K562 (cell line): ENCODE data around the gene ADI1. TPM values are rescaled to one million over a fixed set of nuclear protein-coding genes. Genes with fewer than 3 reads are reported as not detected.

Source experiments
- ATF7 ChIP-seq: fragments of 450-650 bp; IDR thresholded peaks from 2 replicates; pipeline ENCODE4 v1.7.1; 2014; ENCODE audit warnings: mild to moderate bottlenecking, moderate library complexity
- DPF2 ChIP-seq: fragments of 450-650 bp; IDR thresholded peaks from 2 replicates; pipeline ENCODE4 v1.6.1; 2016
- NUFIP1 ChIP-seq: fragments of 450-650 bp; IDR thresholded peaks from 2 replicates; pipeline ENCODE4 v1.6.1; 2018; ENCODE audit not compliant: partially characterized antibody
- PHF8 ChIP-seq: fragments of 200-600 bp; sonication (generic); IDR thresholded peaks from 2 replicates; pipeline ENCODE4 v1.6.1; 2012; ENCODE audit warnings: mixed run types, mild to moderate bottlenecking, inconsistent platforms, low read length, moderate library complexity, borderline replicate concordance
- SIN3B ChIP-seq: fragments of 450-650 bp; IDR thresholded peaks from 2 replicates; pipeline ENCODE4 v1.6.1; 2017; ENCODE audit warnings: low read depth, mild to moderate bottlenecking, moderate library complexity
- SLC30A9 ChIP-seq: fragments of 250-450 bp; sonication (Bioruptor Pico); IDR thresholded peaks from 2 replicates; pipeline ENCODE4 v1.8.0; 2022; ENCODE audit warnings: mild to moderate bottlenecking, moderate library complexity
- TAF1 ChIP-seq: IDR thresholded peaks from 2 replicates; pipeline ENCODE4 v1.6.1; 2011; ENCODE audit warnings: mild to moderate bottlenecking, low read length, moderate library complexity; ENCODE audit not compliant: insufficient read depth, control insufficient read depth, severe bottlenecking; ENCODE audit errors: extremely low read depth
- ZNF586 ChIP-seq: fragments of 450-650 bp; formaldehyde crosslinking; conservative IDR thresholded peaks from 2 replicates; pipeline ENCODE4 v1.4.0; 2020; ENCODE audit warnings: mild to moderate bottlenecking, moderate library complexity
- ZNF77 ChIP-seq: fragments of 250-450 bp; sonication (Bioruptor Pico); IDR thresholded peaks from 2 replicates; pipeline ENCODE4 v1.5.0; 2020
- ZZZ3 ChIP-seq: fragments of 450-650 bp; IDR thresholded peaks from 2 replicates; pipeline ENCODE4 v1.6.1; 2016; ENCODE audit warnings: antibody characterized with exemption, mild to moderate bottlenecking, moderate library complexity
- polyA plus RNA-seq, 8 experiments: library from polyadenylated mRNA; depleted of rRNA in 4 of 8; stranded (reverse) in 5 of 8; unstranded in 3 of 8; fragments of >200 nt; fragmentation: Nextera tagmentation in 2 of 8; fragmentation: Illumina TruSeq in 1 of 8; extraction: Ambion mirVana in 2 of 8; extraction: Trizol in 1 of 8; gene quantifications; 2 replicates each; pipeline versions ENCODE4 v1.2.1 to v1.2.3, GENCODE V29; 2011 to 2014; ENCODE audit warnings: inconsistent platforms in 1 of 8, missing spikeins in 1 of 8
- total RNA-seq, 7 experiments: library from RNA; depleted of rRNA in 6 of 7; stranded (reverse); fragments of >200 nt in 6 of 7; fragmentation: Illumina TruSeq in 2 of 7; extraction: Trizol in 2 of 7; gene quantifications; 2 replicates each; pipeline versions ENCODE4 v1.2.1 to v1.2.3, GENCODE V29; 2011 to 2021; ENCODE audit warnings: low replicate concordance in 1 of 7
- TF ChIP-seq, protein P1 (sequence below): fragments of 450-650 bp; formaldehyde crosslinking; IDR thresholded peaks from 2 replicates; pipeline ENCODE4 v1.4.0; 2020; ENCODE audit warnings: mild to moderate bottlenecking, mixed read lengths
- TF ChIP-seq, protein P2 (sequence below): fragments of 450-650 bp; formaldehyde crosslinking; IDR thresholded peaks from 2 replicates; pipeline ENCODE4 v1.4.0; 2020; ENCODE audit warnings: mild to moderate bottlenecking, moderate library complexity
- TF ChIP-seq, protein P3 (sequence below): fragments of 450-650 bp; IDR thresholded peaks from 2 replicates; pipeline ENCODE4 v1.6.1; 2016
- TF ChIP-seq, protein P4 (sequence below): sonication (generic); formaldehyde crosslinking; IDR thresholded peaks from 2 replicates; pipeline ENCODE4 v1.8.0; 2023; ENCODE audit warnings: mild to moderate bottlenecking, missing genetic modification reagents

Gene ADI1
- total and polyA plus RNA-seq, 9 of the 15 experiments (the other 6 are each of a cell fraction or from before 2014, with no cell fraction given), result 6.1 to 51.0 (median 27.1) TPM

DNA sequence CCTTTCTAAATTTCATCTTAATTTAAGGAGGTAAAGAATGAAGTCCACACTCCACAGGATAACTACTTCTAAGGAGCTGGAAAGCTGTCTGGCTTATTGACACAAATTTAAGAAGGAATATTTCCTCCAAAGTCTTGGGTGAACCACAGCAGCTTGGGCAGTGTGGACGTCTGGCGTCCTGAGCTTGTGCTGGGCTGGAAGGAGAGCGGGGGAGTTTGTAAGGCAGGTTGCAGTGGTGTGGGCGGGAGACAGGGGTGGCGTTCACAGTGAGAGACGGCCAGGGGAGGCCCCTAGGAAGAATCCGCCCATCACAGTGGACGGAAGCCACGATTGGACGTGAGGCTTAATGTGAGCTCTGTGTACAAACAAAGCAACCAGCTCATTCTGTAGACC lies 25.7 kb downstream of the ADI1 start (continued):
- TF ChIP-seq DPF2 (peak; percentile 43), ATF7 (peak; percentile 16; the same call in 1 of the 2 replicates), ZZZ3 (no peak), TAF1 (peak; percentile 20), NUFIP1 (no peak), SIN3B (no peak), ZNF77 (no peak), ZNF586 (CRISPR knock-in tag) (no peak), SLC30A9 (CRISPR knock-in tag) (no peak), PHF8 (peak; percentile 25; the same call in 1 of the 2 replicates)
- TF ChIP-seq, protein P1, sequence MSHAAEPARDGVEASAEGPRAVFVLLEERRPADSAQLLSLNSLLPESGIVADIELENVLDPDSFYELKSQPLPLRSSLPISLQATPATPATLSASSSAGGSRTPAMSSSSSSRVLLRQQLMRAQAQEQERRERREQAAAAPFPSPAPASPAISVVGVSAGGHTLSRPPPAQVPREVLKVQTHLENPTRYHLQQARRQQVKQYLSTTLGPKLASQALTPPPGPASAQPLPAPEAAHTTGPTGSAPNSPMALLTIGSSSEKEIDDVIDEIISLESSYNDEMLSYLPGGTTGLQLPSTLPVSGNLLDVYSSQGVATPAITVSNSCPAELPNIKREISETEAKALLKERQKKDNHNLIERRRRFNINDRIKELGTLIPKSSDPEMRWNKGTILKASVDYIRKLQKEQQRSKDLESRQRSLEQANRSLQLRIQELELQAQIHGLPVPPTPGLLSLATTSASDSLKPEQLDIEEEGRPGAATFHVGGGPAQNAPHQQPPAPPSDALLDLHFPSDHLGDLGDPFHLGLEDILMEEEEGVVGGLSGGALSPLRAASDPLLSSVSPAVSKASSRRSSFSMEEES (CRISPR knock-in tag), result no peak
- TF ChIP-seq, protein P2, sequence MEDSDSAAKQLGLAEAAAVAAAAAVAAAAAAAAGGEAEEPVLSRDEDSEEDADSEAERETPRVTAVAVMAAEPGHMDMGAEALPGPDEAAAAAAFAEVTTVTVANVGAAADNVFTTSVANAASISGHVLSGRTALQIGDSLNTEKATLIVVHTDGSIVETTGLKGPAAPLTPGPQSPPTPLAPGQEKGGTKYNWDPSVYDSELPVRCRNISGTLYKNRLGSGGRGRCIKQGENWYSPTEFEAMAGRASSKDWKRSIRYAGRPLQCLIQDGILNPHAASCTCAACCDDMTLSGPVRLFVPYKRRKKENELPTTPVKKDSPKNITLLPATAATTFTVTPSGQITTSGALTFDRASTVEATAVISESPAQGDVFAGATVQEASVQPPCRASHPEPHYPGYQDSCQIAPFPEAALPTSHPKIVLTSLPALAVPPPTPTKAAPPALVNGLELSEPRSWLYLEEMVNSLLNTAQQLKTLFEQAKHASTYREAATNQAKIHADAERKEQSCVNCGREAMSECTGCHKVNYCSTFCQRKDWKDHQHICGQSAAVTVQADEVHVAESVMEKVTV (CRISPR knock-in tag), result no peak
- TF ChIP-seq, protein P3, sequence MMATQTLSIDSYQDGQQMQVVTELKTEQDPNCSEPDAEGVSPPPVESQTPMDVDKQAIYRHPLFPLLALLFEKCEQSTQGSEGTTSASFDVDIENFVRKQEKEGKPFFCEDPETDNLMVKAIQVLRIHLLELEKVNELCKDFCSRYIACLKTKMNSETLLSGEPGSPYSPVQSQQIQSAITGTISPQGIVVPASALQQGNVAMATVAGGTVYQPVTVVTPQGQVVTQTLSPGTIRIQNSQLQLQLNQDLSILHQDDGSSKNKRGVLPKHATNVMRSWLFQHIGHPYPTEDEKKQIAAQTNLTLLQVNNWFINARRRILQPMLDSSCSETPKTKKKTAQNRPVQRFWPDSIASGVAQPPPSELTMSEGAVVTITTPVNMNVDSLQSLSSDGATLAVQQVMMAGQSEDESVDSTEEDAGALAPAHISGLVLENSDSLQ, result peak; percentile 89
- TF ChIP-seq, protein P4, sequence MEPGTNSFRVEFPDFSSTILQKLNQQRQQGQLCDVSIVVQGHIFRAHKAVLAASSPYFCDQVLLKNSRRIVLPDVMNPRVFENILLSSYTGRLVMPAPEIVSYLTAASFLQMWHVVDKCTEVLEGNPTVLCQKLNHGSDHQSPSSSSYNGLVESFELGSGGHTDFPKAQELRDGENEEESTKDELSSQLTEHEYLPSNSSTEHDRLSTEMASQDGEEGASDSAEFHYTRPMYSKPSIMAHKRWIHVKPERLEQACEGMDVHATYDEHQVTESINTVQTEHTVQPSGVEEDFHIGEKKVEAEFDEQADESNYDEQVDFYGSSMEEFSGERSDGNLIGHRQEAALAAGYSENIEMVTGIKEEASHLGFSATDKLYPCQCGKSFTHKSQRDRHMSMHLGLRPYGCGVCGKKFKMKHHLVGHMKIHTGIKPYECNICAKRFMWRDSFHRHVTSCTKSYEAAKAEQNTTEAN (CRISPR knock-in tag), result no peak
